BJ (cell line): ENCODE data around the gene CD99L2. TPM values are rescaled to one million over a fixed set of nuclear protein-coding genes. Genes with fewer than 3 reads are reported as not detected.
"Not testable (repeated sequence)": the region's sequence is repeated elsewhere in the genome, so short reads cannot be mapped to it uniquely, and the experiment has no call there.

ENCODE experiments used
- CTCF ChIA-PET: fragments of 350-600 bp; formaldehyde crosslinking; extraction: SDS; loops from one replicate; lab custom pipeline; 2021; ENCODE audit warnings: antibody characterized with exemption, inconsistent platforms; lab: Yijun Ruan, JAX
- POLR2A ChIA-PET: fragments of 300-600 bp; sonication (Branson Sonifier 250); formaldehyde crosslinking; extraction: SDS; loops from one replicate; lab custom pipeline; 2021; ENCODE audit warnings: antibody characterized with exemption; lab: Charles Lee
- DNase-seq: peaks from one replicate; pipeline ENCODE4 v3.0.0-alpha.2; 2011; ENCODE audit warnings: low read depth
- H3K27me3 ChIP-seq: 2 replicates; pipeline ENCODE4 v1.6.0; 2011; ENCODE audit warnings: low read length; ENCODE audit not compliant: control insufficient read depth, insufficient read depth
- H3K36me3 ChIP-seq: 2 replicates; pipeline ENCODE4 v1.5.1; 2011; ENCODE audit warnings: low read length; ENCODE audit not compliant: control insufficient read depth, insufficient read depth
- H3K4me3 ChIP-seq: 2 replicates; pipeline ENCODE4 v1.5.1; 2011; ENCODE audit warnings: low read depth, mild to moderate bottlenecking, control low read depth, low read length
- CTCF ChIP-seq: IDR thresholded peaks from 2 replicates; pipeline ENCODE4 v1.5.1; 2011; ENCODE audit warnings: low read depth, mild to moderate bottlenecking, control low read depth, inconsistent platforms, low read length, moderate library complexity; ENCODE audit not compliant: insufficient read depth
- polyA plus RNA-seq: library from polyadenylated mRNA; depleted of rRNA; stranded (reverse); fragments of >200 nt; gene quantifications from 2 replicates; pipeline ENCODE4 v1.2.3, GENCODE V29; 2011

Gene CD99L2
- polyA plus RNA-seq, 1 experiment: 92.2 TPM

GRCh38 chrX:150897421-150898320 lies 797 bp downstream of the CD99L2 start:
- ChIA-PET POLR2A (no interaction called here), CTCF (no interaction called here)
- H3K27me3 ChIP-seq: no peaks in the 10 kb centered on the region
- DNase-seq: no peak
- peak overlapping the region; percentile 45 for H3K4me3 ChIP-seq
- H3K36me3 ChIP-seq: no peaks in the 10 kb centered on the region
- no peak for TF ChIP-seq CTCF

GRCh38 chrX:150896632-150897031 lies 1.8 kb downstream of the CD99L2 start:
- CTCF ChIA-PET: no interaction called here
- POLR2A ChIA-PET: no interaction called here
- no peak for DNase-seq
- Histone ChIP-seq H3K27me3 (no peaks in the 10 kb centered on the region), H3K36me3 (no peaks in the 10 kb centered on the region), H3K4me3 (no peak overlapping the region)
- TF ChIP-seq CTCF: no peak

GRCh38 chrX:150893936-150894335 lies 4.5 kb downstream of the CD99L2 start:
- ChIA-PET POLR2A (no interaction called here), CTCF (no interaction called here)
- no peaks in the 10 kb centered on the region for H3K36me3 ChIP-seq
- TF ChIP-seq CTCF: no peak
- no peak overlapping the region for H3K4me3 ChIP-seq
- no peaks in the 10 kb centered on the region for H3K27me3 ChIP-seq
- no peak for DNase-seq

- ChIA-PET POLR2A (no interaction called here), CTCF (no interaction called here)
- no peak for DNase-seq
- no peak for TF ChIP-seq CTCF
- Histone ChIP-seq H3K36me3 (no peaks in the 10 kb centered on the region), H3K27me3 (no peaks in the 10 kb centered on the region), H3K4me3 (no peak overlapping the region)
Observed at GRCh38 chrX:150889131-150889530, 9.3 kb downstream of the CD99L2 start.

GRCh38 chrX:150887906-150888465 lies 10.5 kb downstream of the CD99L2 start:
- Histone ChIP-seq H3K36me3 (no peaks in the 10 kb centered on the region), H3K27me3 (no peaks in the 10 kb centered on the region), H3K4me3 (no peak overlapping the region)
- DNase-seq: no peak
- ChIA-PET CTCF (no interaction called here), POLR2A (no interaction called here)
- no peak for TF ChIP-seq CTCF

- DNase-seq, CTCF ChIA-PET, H3K36me3 ChIP-seq, POLR2A ChIA-PET, H3K4me3 ChIP-seq, H3K27me3 ChIP-seq: not testable (repeated sequence)
Observed at GRCh38 chrX:150887268-150887667, 11.2 kb downstream of the CD99L2 start.
